ENCODE measurements around the gene MMP24.

Gene MMP24

GRCh38 chr20:35293303-35294292 lies 67.1 kb downstream of the MMP24 start:
- no peak for DNase-seq (ENCODE audit: low read depth)

- DNase-seq (ENCODE audit: low read depth) = no peak
Observed at GRCh38 chr20:35294293-35294685, 67.8 kb downstream of the MMP24 start.

DNA sequence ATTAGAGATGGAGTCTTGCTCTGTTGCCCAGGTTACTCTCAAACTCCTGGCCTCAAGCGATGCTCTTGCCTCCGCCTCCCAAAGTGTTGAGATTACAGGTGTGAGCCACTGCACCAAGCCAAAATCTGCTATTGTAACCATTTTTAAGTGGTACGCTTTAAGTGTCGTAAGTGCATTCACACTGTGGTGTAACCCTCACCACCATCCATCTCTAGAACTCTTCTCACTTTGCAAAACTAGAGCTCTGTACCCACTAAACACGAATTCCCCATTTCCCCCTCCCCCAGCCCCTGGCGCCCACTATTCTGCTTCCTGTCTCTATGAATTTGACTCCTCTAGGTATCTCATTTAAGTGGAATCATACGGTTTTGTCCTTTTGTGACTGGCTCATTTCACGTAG lies 68.6 kb downstream of the MMP24 start:
- DNase-seq (ENCODE audit: low read depth) = no peak

- no peak for DNase-seq (ENCODE audit: low read depth)
Observed at GRCh38 chr20:35295674-35296073, 69.2 kb downstream of the MMP24 start.

- no peak for DNase-seq (ENCODE audit: low read depth)
Observed at GRCh38 chr20:35296101-35296554, 69.6 kb downstream of the MMP24 start.

DNA sequence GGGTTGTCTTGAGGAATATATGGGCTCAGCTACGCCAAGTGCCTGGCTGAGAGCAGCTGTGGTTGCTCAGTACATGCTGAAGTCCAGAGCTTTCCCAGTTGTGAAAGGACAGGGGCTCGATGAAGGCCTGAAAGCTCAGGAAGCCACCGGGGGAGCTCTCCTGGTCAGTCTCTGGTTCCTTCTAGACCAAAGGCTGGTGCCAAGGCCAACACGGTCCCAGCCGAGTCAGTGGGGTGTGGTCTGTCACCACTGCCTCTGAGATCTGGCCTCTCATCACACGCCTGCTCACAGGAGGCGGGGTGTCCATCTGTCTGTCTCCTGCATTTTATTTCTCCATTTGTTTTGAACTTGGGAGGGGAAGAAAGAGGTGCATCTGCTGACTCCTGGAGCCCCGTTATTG lies 70.7 kb downstream of the MMP24 start:
- no peak for DNase-seq (ENCODE audit: low read depth)

- no peak for DNase-seq (ENCODE audit: low read depth)
Observed at GRCh38 chr20:35297740-35298139, 71.2 kb downstream of the MMP24 start.

GRCh38 chr20:35298264-35298663 lies 71.8 kb downstream of the MMP24 start:
- no peak for DNase-seq (ENCODE audit: low read depth)

DNA sequence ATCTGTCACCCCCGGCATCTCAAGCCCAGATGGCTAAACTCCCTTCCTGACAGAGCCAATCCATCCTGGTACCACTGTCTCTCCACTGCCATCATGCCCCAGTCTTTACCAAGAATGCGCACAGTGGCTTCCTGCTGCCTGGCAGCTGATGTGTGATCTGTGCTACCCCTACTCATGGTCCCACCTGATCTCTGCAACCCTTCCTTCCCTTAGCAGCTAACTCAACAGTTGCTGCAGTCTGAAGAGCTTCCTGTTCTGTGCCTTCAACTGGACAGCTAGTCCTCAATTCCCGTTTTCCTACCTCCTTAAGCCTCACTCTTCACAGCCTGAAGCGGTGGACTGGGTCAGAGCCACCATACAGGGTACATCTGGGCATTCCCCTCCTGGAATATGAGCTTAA lies 73.3 kb downstream of the MMP24 start:
- no peak for DNase-seq (ENCODE audit: low read depth)

- no peak for DNase-seq (ENCODE audit: low read depth)
Observed at GRCh38 chr20:35300469-35301262, 74.2 kb downstream of the MMP24 start.

DNA sequence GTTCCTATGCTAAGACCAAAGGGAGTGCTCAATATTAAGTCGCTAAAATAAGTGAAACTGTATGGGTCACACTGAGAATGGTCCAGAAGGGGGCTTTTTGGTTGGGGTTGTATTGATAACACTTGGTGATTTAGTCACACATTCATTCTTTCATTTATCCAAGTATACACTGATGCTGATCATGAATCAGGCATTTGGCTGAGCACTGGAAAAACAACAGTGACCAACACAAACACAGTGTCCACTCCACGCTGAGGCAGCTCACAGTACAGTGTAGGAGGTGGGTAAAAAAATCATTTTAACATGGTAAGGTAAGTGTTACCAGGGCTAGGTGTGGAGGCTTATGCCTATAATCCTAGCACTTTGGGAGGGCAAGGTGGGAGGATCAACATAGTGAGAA lies 74.9 kb downstream of the MMP24 start:
- no peak for DNase-seq (ENCODE audit: low read depth)

GRCh38 chr20:35302421-35303335 lies 76.2 kb downstream of the MMP24 start:
- no peak for DNase-seq (ENCODE audit: low read depth)

- no peak for DNase-seq (ENCODE audit: low read depth)
Observed at GRCh38 chr20:35303382-35303734, 76.9 kb downstream of the MMP24 start.

DNA sequence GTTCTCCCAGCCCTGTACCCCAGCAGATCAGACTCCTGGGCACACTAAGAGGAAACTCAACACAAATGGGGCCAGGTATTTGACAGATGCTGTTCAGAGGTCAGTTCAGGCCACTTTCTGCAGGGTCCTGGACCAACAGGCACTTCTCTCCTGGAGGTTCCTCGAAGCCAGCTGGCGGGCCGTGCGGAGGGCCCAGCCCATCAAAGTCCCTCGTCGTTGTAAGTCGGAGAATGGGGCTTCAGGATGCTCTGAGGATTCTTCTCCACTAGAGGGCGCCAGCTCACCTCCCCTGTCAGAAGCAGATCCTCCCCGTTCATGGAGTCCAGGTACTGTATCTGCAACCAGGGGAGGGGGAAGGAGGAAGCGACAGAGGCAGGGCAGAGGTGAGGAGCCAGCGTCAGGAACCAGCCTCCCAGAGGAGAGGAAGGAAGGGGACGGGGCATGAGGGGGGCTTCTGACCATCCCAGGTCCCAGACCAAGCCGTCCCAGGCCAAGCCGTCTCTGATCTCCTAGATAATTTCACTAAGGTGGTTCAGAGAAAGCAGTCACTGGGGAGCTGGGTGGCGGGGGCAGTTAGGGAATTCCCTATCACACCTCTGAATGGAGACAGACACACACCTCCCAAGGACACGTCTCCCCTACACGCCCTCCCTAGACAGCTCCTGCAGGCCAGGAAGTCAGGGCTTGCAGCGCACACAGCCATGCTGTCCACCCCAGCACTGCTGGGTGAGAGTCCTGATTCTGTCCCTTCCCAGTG lies 77.4 kb downstream of the MMP24 start:
- peak; percentile 71 for DNase-seq (ENCODE audit: low read depth)

- no peak for DNase-seq (ENCODE audit: low read depth)
Observed at GRCh38 chr20:35304956-35305355, 78.5 kb downstream of the MMP24 start.

- peak; percentile 99 for DNase-seq (ENCODE audit: low read depth)
Observed at GRCh38 chr20:35305682-35306556, 79.4 kb downstream of the MMP24 start.

GRCh38 chr20:35306931-35307517 lies 80.5 kb downstream of the MMP24 start:
- no peak for DNase-seq (ENCODE audit: low read depth)

DNA sequence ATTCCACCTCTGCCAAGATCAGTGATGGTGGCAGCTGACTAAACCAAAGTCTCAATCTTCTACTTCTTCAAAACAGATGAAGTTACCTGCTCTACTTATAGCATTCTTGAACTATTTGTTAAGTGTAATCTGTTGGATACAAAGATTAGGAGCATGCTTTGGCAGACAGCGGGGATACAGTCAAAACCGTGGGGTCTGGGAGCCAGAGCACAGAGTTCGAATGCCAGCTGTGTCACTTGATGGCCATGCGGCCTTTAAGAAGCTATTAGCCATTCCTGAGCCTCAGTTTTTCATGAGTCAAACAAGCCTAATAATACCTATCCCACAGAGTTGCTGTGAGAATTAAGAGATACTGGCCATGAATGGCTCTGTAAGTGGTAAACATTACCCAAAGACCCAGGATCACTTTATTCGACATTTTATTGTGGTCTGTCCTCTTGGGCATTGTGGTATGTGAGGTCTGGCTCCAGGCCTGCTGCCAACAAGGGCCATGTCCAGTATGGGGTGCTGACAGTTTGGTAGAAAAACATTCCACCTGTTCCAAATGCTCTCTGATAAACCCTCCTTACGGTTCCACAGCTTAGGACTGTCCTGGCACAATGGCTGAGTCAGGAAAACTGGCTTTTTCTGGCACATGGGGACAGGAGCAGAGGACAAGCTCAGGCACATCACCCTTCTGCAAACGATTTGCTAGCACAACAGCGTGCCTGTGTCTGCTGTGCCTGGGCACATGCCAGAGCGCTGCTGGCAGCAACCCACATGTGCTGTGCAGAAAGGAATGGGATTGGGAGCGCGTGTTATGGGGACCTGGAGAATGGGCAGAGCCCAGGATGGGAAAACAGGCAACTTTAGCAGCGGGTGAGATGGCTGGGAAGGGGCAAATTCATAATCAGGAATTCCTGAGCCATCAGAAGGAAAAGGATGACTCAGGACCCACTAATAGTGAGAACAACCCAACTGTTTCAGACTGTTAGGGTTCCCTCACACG lies 81.5 kb downstream of the MMP24 start:
- peak; percentile 86 for DNase-seq (ENCODE audit: low read depth)

- DNase-seq (ENCODE audit: low read depth) = no peak
Observed at GRCh38 chr20:35311409-35311808, 84.9 kb downstream of the MMP24 start.

Measured in stromal cell of bone marrow (primary cell).